Progenitor cell of endocrine pancreas (in vitro differentiated cells): Measurements from ENCODE around the gene UNC119. TPM values are rescaled to one million over a fixed set of nuclear protein-coding genes. Genes with fewer than 3 reads are reported as not detected.

Experiments used
- DNase-seq: peaks from one replicate; pipeline ENCODE4 v3.0.0; 2021; ENCODE audit warnings: low spot score; ENCODE audit not compliant: unreplicated experiment
- H3K27ac Mint-ChIP-seq: 2 replicates; pipeline ENCODE4 v1.8.0; 2021; ENCODE audit warnings: mild to moderate bottlenecking, moderate library complexity, mixed read lengths
- H3K27me3 Mint-ChIP-seq: 2 replicates; pipeline ENCODE4 v1.8.0; 2021; ENCODE audit warnings: mixed read lengths
- H3K36me3 Mint-ChIP-seq: 2 replicates; pipeline ENCODE4 v1.8.0; 2022; ENCODE audit warnings: mixed read lengths; ENCODE audit not compliant: insufficient read depth
- H3K4me1 Mint-ChIP-seq: 2 replicates; pipeline ENCODE4 v1.8.0; 2021; ENCODE audit warnings: low read depth, mixed read lengths
- H3K4me3 Mint-ChIP-seq: 2 replicates; pipeline ENCODE4 v1.8.0; 2021; ENCODE audit warnings: low read depth, mild to moderate bottlenecking, moderate library complexity, mixed read lengths
- H3K9me3 Mint-ChIP-seq: 2 replicates; pipeline ENCODE4 v1.8.0; 2021; ENCODE audit warnings: low read depth, mixed read lengths
- CTCF ChIP-seq: fragments of 200-600 bp; sonication (generic); IDR thresholded peaks from one replicate; pipeline ENCODE4 v1.5.0; 2021; ENCODE audit warnings: antibody characterized with exemption, mild to moderate bottlenecking; ENCODE audit not compliant: unreplicated experiment
- total RNA-seq: library from RNA; stranded (reverse); gene quantifications from 2 replicates; pipeline ENCODE4 v1.2.1, GENCODE V29; 2021

The UNC119 gene
- total RNA-seq, 1 donor from 2014 or later: 46.7 TPM

DNA sequence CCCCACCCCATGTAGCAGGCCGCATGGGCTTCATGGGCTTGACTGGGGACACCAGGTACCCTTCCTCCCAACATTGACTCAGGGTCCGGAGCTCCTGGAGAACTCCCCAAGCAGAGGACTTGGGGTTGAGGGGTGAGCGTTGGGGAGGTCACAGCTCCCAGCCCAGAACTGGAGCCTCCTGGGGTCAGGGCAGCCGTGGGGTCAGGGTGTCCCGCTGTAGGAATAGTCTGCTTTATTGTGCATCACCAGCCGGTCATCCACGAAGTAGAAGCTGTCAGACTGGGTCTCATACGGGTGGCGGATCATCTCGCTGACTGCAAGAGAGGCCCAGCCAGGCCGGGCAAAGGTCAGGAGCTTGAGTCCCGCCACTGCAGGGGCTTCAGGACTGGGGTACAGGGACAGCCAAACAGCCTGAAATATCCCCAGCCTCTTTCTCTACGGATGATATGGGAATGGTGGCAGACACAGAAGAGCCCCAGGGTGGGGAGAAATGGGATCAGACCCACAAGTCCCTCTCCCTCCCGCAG lies 5.3 kb downstream of the UNC119 start:
- DNase-seq: no peak
- peaks cover 1% of the 10 kb centered on the region for H3K36me3 Mint-ChIP-seq
- H3K4me3 Mint-ChIP-seq: no peak overlapping the region
- no peak overlapping the region for H3K27ac Mint-ChIP-seq
- H3K4me1 Mint-ChIP-seq: peaks cover 8% of the 10 kb centered on the region
- H3K9me3 Mint-ChIP-seq: no peaks in the 10 kb centered on the region
- TF ChIP-seq CTCF: no peak
- H3K27me3 Mint-ChIP-seq: no peaks in the 10 kb centered on the region

- TF ChIP-seq CTCF: no peak
- Mint-ChIP-seq H3K36me3 (peaks cover 1% of the 10 kb centered on the region), H3K9me3 (no peaks in the 10 kb centered on the region), H3K27me3 (no peaks in the 10 kb centered on the region), H3K27ac (no peak overlapping the region), H3K4me1 (peaks cover 2% of the 10 kb centered on the region), H3K4me3 (no peak overlapping the region)
- DNase-seq: no peak
Observed at GRCh38 chr17:28545787-28546415, 6.5 kb downstream of the UNC119 start.

DNA sequence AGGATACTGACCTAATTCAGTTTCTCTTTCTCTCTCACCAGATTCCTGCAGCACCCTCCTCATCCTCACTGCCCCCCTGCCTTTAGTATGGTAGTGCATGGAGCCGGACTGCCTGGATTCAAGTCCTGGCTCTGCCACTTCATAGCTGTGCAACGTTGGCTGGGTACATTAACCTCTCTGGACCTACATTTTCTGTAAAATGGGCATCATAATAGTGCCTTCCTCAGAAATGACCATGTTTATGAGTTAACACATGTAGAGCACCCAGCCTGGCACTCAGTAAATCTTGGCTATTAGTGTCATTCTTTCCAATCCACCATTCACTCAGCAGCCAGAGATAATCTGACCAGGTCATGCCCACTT lies 7.3 kb downstream of the UNC119 start:
- Mint-ChIP-seq H3K9me3 (no peaks in the 10 kb centered on the region), H3K4me1 (peaks cover 2% of the 10 kb centered on the region), H3K36me3 (peaks cover 1% of the 10 kb centered on the region), H3K4me3 (no peak overlapping the region), H3K27me3 (no peaks in the 10 kb centered on the region), H3K27ac (no peak overlapping the region)
- no peak for TF ChIP-seq CTCF
- no peak for DNase-seq

DNA sequence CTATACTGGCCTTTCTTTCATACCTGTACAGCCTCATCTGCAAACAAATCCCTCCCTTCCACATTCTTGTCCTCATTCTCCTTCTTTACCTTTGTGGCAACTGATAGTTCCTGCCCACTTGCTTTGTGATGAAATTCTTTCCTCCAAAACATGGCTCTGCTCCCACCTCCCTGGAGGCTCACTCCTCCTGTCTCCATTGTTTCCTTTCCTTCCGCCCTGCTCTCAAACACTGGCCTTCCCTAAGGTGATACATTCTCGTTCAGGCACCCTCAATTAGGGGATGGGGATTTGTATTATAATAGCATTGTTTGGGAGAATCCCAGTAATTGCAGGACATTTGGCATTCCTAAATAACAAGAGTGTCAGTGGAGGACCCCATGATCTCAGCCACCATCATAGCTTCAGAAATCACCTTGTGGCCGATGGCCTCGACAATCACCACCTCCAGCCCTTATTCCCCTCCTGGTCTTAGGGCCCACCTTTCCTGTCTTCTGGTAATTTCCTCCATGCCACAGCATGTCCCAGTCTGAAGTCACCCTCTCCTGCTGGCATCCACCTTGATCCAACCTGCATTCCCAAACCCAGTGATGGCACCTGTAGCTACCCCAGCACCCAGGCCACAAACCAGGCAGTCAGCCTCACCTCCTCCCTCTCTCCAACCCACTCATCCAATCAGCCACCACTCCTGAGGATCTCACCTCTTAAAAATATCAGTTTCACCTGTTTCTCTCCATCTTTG lies 7.9 kb downstream of the UNC119 start:
- peaks cover 2% of the 10 kb centered on the region for H3K4me1 Mint-ChIP-seq
- DNase-seq: no peak
- H3K9me3 Mint-ChIP-seq: no peaks in the 10 kb centered on the region
- H3K27me3 Mint-ChIP-seq: no peaks in the 10 kb centered on the region
- no peak overlapping the region for H3K4me3 Mint-ChIP-seq
- H3K27ac Mint-ChIP-seq: peak overlapping the region; percentile 54
- peaks cover 1% of the 10 kb centered on the region for H3K36me3 Mint-ChIP-seq
- TF ChIP-seq CTCF: no peak

GRCh38 chr17:28541439-28541838 lies 11.0 kb downstream of the UNC119 start:
- no peaks in the 10 kb centered on the region for H3K36me3 Mint-ChIP-seq
- H3K4me3 Mint-ChIP-seq: no peak overlapping the region
- H3K27me3 Mint-ChIP-seq: peaks cover 10% of the 10 kb centered on the region
- no peak overlapping the region for H3K27ac Mint-ChIP-seq
- DNase-seq: no peak
- no peaks in the 10 kb centered on the region for H3K9me3 Mint-ChIP-seq
- TF ChIP-seq CTCF: no peak
- H3K4me1 Mint-ChIP-seq: no peaks in the 10 kb centered on the region
